Vagina (tissue), 2 donors: Measurements from ENCODE around the gene CACNA2D1. TPM values are rescaled to one million over a fixed set of nuclear protein-coding genes. Genes with fewer than 3 reads are reported as not detected.

ENCODE experiments used
- DNase-seq, 2 donors: peaks; one replicate each; pipeline ENCODE4 v3.0.0-alpha.2; 2017; ENCODE audit errors: extremely low spot score in 2 of 2
- H3K27ac ChIP-seq: fragments of 200-600 bp; sonication (generic); one replicate; pipeline ENCODE4 v1.5.1; 2019
- H3K27me3 ChIP-seq: fragments of 200-600 bp; sonication (generic); one replicate; pipeline ENCODE4 v1.5.1; 2019
- H3K36me3 ChIP-seq, 2 donors: fragments of 200-600 bp; sonication (generic); one replicate each; pipeline ENCODE4 v1.5.1; 2017 to 2019
- H3K4me1 ChIP-seq: fragments of 200-600 bp; sonication (generic); one replicate; pipeline ENCODE4 v1.5.1; 2019
- H3K4me3 ChIP-seq, 2 donors: fragments of 200-600 bp; sonication (generic); 1 replicate in 1 of 2; 2 replicates in 1 of 2; pipeline ENCODE4 v1.5.1; 2016 to 2019
- H3K9me3 ChIP-seq: fragments of 200-600 bp; sonication (generic); one replicate; pipeline ENCODE4 v1.5.1; 2019
- POLR2A ChIP-seq, 2 donors: fragments of 450-650 bp; IDR thresholded peaks; one replicate each; pipeline ENCODE4 v1.6.1; 2017; ENCODE audit warnings: antibody characterized with exemption in 2 of 2, mild to moderate bottlenecking in 2 of 2, moderate library complexity in 2 of 2
- POLR2AphosphoS5 ChIP-seq, 2 donors: sonication (generic); formaldehyde crosslinking; IDR thresholded peaks; one replicate each; pipeline ENCODE4 v1.9.0; 2017; ENCODE audit warnings: antibody characterized with exemption in 2 of 2, mild to moderate bottlenecking in 2 of 2, low read depth in 1 of 2; ENCODE audit not compliant: insufficient read depth in 1 of 2
- intact Hi-C: fragments of 100-400 bp; cut with DNase I; formaldehyde crosslinking; loops from one replicate; pipeline ENCODE4 v1.15.1; 2023
- total RNA-seq: library from RNA; depleted of rRNA; stranded (reverse); fragments of >200 nt; gene quantifications from one replicate; pipeline ENCODE4 v1.2.3, GENCODE V29; 2016
- TF ChIP-seq, protein P1 (sequence below), 3 experiments: fragments of 450-650 bp in 2 of 3; fragments of 200-600 bp in 1 of 3; sonication (generic) in 1 of 3; IDR thresholded peaks; one replicate each; pipeline ENCODE4 v1.5.1; 2017 to 2019; ENCODE audit warnings: antibody characterized with exemption in 3 of 3, mild to moderate bottlenecking in 2 of 3, moderate library complexity in 2 of 3

CACNA2D1 gene
- total RNA-seq, 1 donor from 2014 or later: 16.9 TPM

DNA sequence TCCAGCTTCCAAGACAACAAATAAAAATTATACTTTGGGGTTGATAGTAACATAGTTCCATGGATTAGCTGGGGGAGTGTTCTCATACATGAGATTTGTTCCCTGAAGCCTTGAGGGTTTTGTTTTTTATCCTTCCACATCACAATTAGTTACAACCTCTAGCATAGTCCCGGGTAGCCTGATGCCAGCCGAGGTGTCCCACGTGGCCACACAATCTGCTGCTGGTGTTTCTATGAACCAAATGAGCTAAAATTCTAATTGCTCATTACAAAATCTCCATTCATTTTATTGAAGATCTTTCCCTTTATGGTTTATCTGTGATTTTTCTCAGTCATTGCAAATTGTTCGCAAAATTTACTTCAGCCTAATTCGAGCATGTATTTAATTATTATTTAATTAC lies 84.7 kb downstream of the CACNA2D1 start:
- Histone ChIP-seq H3K4me3 (no peak overlapping the region), H3K36me3 (no peaks in the 10 kb centered on the region), H3K27me3 (no peaks in the 10 kb centered on the region), H3K4me1 (no peaks in the 10 kb centered on the region), H3K9me3 (no peaks in the 10 kb centered on the region), H3K27ac (no peak overlapping the region)
- DNase-seq: no peak
- no peak for TF ChIP-seq POLR2AphosphoS5 (IDR thresholded peaks at IDR 0.05; ENCODE audit: insufficient read depth in 1 of 2, low read depth in 1 of 2)
- intact Hi-C loops: no loop called here

DNA sequence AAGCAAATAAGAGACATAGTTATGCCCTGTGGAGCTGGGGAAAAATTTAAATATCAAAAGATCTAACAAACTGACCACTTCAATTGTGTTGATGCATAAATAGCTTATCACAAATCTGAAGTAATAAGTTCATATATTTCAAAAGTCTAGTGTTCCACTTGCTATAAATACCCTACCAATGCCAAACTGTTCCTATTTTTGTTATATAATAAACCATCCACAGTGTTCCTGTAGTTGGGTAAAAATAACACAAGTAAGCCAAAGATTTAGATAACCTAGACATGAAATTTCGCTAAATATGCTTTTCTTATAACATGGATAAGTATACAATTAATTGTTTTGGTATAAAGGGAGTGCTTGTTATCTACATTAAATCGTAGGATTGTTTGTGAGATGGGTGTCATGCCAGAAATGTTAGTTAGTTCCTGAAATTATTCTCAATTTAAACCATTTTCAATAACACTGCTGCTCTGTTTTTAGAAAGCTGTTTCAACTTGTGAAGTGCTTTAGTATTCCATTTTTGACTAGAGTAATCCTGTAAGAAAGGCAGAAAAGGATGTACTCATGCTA lies 85.5 kb downstream of the CACNA2D1 start:
- Histone ChIP-seq H3K9me3 (no peaks in the 10 kb centered on the region), H3K4me1 (no peaks in the 10 kb centered on the region), H3K36me3 (no peaks in the 10 kb centered on the region), H3K27ac (no peak overlapping the region), H3K4me3 (no peak overlapping the region), H3K27me3 (no peaks in the 10 kb centered on the region)
- intact Hi-C loops: no loop called here
- TF ChIP-seq, protein P1, sequence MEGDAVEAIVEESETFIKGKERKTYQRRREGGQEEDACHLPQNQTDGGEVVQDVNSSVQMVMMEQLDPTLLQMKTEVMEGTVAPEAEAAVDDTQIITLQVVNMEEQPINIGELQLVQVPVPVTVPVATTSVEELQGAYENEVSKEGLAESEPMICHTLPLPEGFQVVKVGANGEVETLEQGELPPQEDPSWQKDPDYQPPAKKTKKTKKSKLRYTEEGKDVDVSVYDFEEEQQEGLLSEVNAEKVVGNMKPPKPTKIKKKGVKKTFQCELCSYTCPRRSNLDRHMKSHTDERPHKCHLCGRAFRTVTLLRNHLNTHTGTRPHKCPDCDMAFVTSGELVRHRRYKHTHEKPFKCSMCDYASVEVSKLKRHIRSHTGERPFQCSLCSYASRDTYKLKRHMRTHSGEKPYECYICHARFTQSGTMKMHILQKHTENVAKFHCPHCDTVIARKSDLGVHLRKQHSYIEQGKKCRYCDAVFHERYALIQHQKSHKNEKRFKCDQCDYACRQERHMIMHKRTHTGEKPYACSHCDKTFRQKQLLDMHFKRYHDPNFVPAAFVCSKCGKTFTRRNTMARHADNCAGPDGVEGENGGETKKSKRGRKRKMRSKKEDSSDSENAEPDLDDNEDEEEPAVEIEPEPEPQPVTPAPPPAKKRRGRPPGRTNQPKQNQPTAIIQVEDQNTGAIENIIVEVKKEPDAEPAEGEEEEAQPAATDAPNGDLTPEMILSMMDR (IDR thresholded peaks at IDR 0.05): no peak
- TF ChIP-seq POLR2AphosphoS5 (IDR thresholded peaks at IDR 0.05; ENCODE audit: insufficient read depth in 1 of 2, low read depth in 1 of 2) (no peak), POLR2A (IDR thresholded peaks at IDR 0.05) (no peak)
- no peak for DNase-seq

DNA sequence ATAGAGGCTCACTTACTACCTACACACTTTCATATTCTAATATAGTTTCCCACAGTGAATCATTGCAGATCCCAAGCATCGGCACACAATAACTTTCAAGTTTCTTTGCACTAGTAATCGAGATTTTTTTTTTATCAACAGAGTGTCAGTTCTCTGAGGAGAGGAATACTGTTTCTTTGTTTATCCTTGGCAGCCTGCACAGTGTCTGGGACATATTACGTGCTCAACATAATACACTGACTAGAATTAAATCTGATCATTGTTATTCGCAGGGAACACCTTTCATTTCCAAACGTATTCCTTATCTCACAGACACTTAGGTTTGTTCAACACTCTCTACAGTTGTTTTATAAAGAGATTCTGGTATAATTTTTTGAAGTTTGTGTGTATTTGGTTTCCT lies 95.3 kb downstream of the CACNA2D1 start:
- no peaks in the 10 kb centered on the region for H3K9me3 ChIP-seq
- intact Hi-C loops: no loop called here
- no peaks in the 10 kb centered on the region for H3K27me3 ChIP-seq
- no peaks in the 10 kb centered on the region for H3K4me1 ChIP-seq
- no peak overlapping the region for H3K27ac ChIP-seq
- no peak for DNase-seq
- no peak overlapping the region for H3K4me3 ChIP-seq
- H3K36me3 ChIP-seq: no peaks in the 10 kb centered on the region
- TF ChIP-seq, protein P1 (IDR thresholded peaks at IDR 0.05): no peak
- no peak for TF ChIP-seq POLR2AphosphoS5 (IDR thresholded peaks at IDR 0.05; ENCODE audit: insufficient read depth in 1 of 2, low read depth in 1 of 2)
- TF ChIP-seq POLR2A (IDR thresholded peaks at IDR 0.05): no peak

DNA sequence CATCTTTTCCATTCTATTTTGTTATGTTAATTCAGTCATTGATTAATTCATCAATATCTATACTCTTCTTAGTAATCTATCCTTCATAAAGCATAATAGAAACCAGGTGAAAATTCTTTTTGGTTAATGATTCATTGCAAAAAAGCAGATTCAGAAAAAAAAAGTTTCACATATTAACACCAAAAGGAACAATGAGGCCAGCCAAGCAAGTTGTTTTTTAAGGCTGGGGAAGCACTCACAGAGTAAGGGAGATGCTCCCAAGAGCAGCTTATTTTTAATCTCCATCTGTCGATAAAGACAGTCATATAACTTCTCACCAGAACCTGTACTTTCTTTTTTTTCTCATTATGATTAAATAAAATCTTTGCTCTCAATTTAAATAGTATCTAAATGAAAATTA lies 95.8 kb downstream of the CACNA2D1 start:
- TF ChIP-seq POLR2AphosphoS5 (IDR thresholded peaks at IDR 0.05; ENCODE audit: insufficient read depth in 1 of 2, low read depth in 1 of 2) (no peak), POLR2A (IDR thresholded peaks at IDR 0.05) (no peak)
- TF ChIP-seq, protein P1 (IDR thresholded peaks at IDR 0.05): no peak
- intact Hi-C loops: no loop called here
- no peak overlapping the region for H3K27ac ChIP-seq

DNA sequence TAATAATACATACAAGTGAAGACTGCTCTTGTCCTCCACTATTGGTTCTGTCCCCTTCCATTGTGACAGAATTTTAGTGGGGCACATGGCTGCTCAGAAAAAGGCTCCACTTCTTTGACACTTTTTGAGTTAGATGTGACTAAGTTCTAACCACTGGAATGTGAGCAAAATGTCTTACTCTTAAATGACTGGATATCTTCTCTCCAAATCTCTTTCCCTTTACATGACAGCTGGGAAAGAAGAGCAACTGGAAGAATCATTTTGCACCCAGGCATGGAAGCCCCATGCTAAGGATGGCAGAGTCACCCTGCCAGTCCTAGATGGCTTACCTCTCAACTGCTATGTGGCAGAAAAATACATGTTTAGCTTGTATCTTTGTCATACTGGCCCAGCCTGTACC lies 97.7 kb downstream of the CACNA2D1 start:
- no peak overlapping the region for H3K4me3 ChIP-seq
- TF ChIP-seq, protein P1 (IDR thresholded peaks at IDR 0.05): no peak
- TF ChIP-seq POLR2A (IDR thresholded peaks at IDR 0.05) (no peak), POLR2AphosphoS5 (IDR thresholded peaks at IDR 0.05; ENCODE audit: insufficient read depth in 1 of 2, low read depth in 1 of 2) (no peak)
- no peaks in the 10 kb centered on the region for H3K4me1 ChIP-seq
- intact Hi-C loops: no loop called here
- no peaks in the 10 kb centered on the region for H3K9me3 ChIP-seq
- H3K27ac ChIP-seq: no peak overlapping the region
- no peak for DNase-seq
- H3K27me3 ChIP-seq: no peaks in the 10 kb centered on the region
- no peaks in the 10 kb centered on the region for H3K36me3 ChIP-seq

More for the DNA sequence above, 95.8 kb downstream of the CACNA2D1 start:
- H3K9me3 ChIP-seq: no peaks in the 10 kb centered on the region
- H3K4me3 ChIP-seq: no peak overlapping the region
- H3K27me3 ChIP-seq: no peaks in the 10 kb centered on the region
- no peaks in the 10 kb centered on the region for H3K36me3 ChIP-seq
- no peaks in the 10 kb centered on the region for H3K4me1 ChIP-seq
- no peak for DNase-seq
